Activated naive CD4-positive, alpha-beta T cell treated with anti-CD3 and anti-CD28 coated beads, Interleukin-2, amount 10 ng/mL, durations not matched to agents 7 days and 5 days (primary cell): Measurements from ENCODE around the gene ATOH8.
A peak's percentile ranks its signal among the peaks of the same experiment; 100 is the strongest.

Experiments used
- CTCF ChIA-PET: fragments of 350-600 bp; sonication (Branson Sonifier 250); formaldehyde crosslinking; loops from one replicate; lab custom pipeline; 2021; ENCODE audit warnings: antibody characterized with exemption; lab: Charles Lee
- DNase-seq: peaks from one replicate; pipeline ENCODE4 v3.0.0-alpha.2; 2020
- H3K27ac Mint-ChIP-seq: one replicate; pipeline ENCODE4 v1.8.0; 2021; ENCODE audit warnings: mild to moderate bottlenecking, moderate library complexity, mixed read lengths
- H3K27me3 Mint-ChIP-seq: one replicate; pipeline ENCODE4 v1.8.0; 2021; ENCODE audit warnings: mild to moderate bottlenecking, mixed read lengths
- H3K36me3 Mint-ChIP-seq: one replicate; pipeline ENCODE4 v1.8.0; 2021; ENCODE audit warnings: mixed read lengths
- H3K4me1 Mint-ChIP-seq: one replicate; pipeline ENCODE4 v1.8.0; 2021; ENCODE audit warnings: mixed read lengths
- H3K4me3 Mint-ChIP-seq: one replicate; pipeline ENCODE4 v1.8.0; 2021; ENCODE audit warnings: mild to moderate bottlenecking, moderate library complexity, mixed read lengths
- H3K9me3 Mint-ChIP-seq: one replicate; pipeline ENCODE4 v1.8.0; 2021; ENCODE audit warnings: mixed read lengths

The ATOH8 gene

DNA sequence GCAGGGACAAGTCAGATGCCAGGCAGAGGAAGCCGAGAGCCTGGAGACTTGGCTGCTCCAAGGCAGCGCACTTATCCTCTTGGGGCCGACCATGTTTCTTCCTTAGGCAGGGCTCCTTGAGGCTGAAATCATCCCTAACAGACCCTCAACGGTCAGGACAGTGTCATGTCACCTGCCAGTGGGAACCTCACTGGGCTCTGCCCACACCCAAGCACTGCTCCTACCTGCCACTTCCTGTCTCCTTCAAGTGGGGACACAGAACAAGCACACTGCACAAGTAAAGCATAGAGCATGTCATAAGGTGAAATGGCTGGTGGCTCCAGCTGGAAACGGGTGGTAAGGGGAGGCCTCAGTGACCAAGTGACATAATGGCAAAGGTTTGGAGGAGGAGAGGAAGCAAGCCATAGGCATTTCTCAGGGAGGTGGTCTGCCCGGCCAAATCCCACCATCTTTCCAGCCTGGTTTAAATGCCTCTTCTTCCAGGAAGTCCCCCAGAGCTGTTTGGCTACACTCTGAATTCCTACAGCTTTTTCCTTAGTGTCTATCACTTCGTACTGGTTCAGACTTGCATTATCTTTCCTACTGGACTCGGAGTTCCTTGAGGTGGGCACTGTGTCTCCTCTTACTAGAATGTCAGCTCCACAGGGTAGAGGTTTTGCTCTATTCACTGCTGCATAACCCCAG, 7.3 kb upstream of the ATOH8 start:
- no peak overlapping the region for H3K27ac Mint-ChIP-seq
- no peaks in the 10 kb centered on the region for H3K4me1 Mint-ChIP-seq
- peaks cover 100% of the 10 kb centered on the region for H3K27me3 Mint-ChIP-seq
- CTCF ChIA-PET = interaction anchor here (0.9 to 2.2 kb wide), 5 partner anchors 18 to 109 kb away, joined by 3 to 6 read pairs (median 3); no protein-coding TSS in a partner anchor
- no peaks in the 10 kb centered on the region for H3K36me3 Mint-ChIP-seq
- no peaks in the 10 kb centered on the region for H3K9me3 Mint-ChIP-seq
- H3K4me3 Mint-ChIP-seq = no peak overlapping the region
- DNase-seq = no peak

DNA sequence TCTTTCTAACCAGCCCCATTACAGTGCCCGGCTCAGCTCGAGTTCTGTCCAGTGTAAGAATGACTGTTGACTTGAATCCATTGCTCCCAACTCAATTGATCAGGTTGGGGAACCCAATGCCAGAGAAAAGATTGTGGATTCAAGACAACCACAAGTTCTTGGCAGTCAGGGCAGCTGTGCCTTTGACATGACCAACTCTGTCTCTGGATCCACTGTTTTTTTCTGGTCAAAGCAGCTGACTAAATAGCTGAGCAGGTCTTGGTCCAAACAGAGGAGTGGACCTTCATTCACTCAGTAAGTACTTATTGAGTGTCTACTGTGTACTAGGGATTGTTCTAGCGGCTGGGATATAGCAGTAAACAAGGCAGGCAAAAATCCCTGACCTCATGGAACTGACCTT, 6.3 kb upstream of the ATOH8 start:
- H3K27ac Mint-ChIP-seq = no peak overlapping the region
- no peaks in the 10 kb centered on the region for H3K9me3 Mint-ChIP-seq
- no peaks in the 10 kb centered on the region for H3K4me1 Mint-ChIP-seq
- H3K27me3 Mint-ChIP-seq = peaks cover 100% of the 10 kb centered on the region
- no peak overlapping the region for H3K4me3 Mint-ChIP-seq
- H3K36me3 Mint-ChIP-seq = no peaks in the 10 kb centered on the region
- CTCF ChIA-PET = interaction anchor here (0.5 to 7.0 kb wide), 4 partner anchors 19 to 68 kb away, joined by 3 to 91 read pairs (median 3); no protein-coding TSS in a partner anchor
- DNase-seq = no peak

DNA sequence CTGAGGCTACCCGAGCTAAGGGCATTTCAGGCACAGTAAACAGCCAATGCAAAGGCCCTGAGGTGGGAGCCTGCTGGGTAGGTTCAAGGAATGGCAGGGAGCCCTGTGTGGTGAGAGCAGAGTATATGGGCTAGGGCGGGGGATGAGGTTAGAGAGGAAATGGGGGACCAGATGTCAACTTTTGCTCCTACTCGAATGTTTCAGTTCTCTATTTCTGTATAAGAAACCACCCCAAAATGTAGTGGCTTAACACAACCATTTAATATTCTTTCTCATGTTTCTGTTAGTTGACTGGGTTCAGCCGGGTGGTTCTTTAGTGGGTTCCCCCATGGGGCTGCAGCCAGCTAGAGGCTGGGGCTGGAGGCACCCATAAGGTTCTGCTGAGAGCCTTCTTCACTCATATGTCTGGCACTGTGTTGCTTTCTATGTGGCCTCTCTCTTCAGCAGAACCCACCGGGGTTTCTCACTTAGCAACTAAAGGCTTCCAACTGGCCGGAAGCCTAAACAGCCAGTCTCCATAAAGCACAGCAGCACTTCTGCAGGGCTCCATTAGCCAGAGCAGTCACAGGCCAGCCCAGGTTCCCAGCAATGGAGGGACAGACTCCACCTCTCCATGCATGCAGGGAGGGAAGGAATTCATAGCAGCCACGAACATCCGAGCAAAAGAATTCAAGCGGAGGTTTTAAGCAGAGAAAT, 5.6 kb upstream of the ATOH8 start:
- no peak for DNase-seq
- CTCF ChIA-PET = interaction anchor here (1.1 to 7.0 kb wide), 5 partner anchors 13 to 332 kb away, joined by 3 to 91 read pairs (median 14); no protein-coding TSS in a partner anchor
- peaks cover 3% of the 10 kb centered on the region for H3K4me1 Mint-ChIP-seq
- no peak overlapping the region for H3K4me3 Mint-ChIP-seq
- H3K9me3 Mint-ChIP-seq = no peaks in the 10 kb centered on the region
- peaks cover 100% of the 10 kb centered on the region for H3K27me3 Mint-ChIP-seq
- no peaks in the 10 kb centered on the region for H3K36me3 Mint-ChIP-seq
- H3K27ac Mint-ChIP-seq = no peak overlapping the region

DNA sequence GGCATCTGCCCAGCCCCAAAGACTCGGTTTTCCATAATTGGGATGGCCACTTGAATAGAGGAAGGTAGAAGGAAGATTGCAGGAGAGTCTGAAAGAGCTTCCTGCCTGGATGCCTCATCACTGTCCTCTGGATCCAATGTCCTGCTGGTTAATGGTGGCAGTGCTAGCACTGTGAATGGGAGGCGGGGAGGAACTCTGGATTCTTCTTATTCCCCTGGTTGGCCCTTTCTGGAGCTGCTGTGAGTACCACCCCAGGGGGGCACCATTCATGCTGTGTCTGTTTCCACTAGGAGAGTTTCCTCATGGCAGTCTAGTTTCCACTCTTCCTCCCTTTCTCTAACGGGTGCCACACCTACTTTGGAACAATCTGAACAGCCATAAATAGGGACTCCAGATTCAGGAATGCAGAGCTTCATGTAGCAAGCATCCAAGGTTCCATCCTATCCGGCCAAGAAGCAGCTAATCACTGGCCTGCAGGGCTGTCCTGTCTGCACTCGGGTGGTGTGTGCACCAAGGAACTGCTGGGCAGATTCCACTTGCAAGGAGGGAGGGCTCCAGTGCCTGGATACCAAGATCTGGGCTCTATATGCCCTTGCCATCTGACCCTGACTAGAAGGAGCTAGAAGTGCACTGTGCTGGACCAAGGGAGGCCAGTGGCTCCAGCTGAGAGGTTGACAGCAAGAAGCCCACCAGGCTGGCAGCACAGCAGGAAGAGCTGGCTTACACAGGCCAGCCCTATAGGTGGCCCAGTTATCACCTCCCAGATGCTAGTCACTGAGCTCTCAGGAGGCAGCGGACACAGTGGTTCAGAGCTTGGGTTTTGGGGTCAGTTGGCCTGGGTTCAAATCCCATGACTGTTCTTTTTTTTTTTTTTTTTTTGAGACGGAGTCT, 4.6 kb upstream of the ATOH8 start:
- H3K4me1 Mint-ChIP-seq = peaks cover 4% of the 10 kb centered on the region
- no peak for DNase-seq
- peaks cover 100% of the 10 kb centered on the region for H3K27me3 Mint-ChIP-seq
- no peak overlapping the region for H3K27ac Mint-ChIP-seq
- H3K4me3 Mint-ChIP-seq = no peak overlapping the region
- CTCF ChIA-PET = interaction anchor here (0.7 to 7.0 kb wide), 16 partner anchors 8 to 331 kb away, joined by 3 to 91 read pairs (median 4); no protein-coding TSS in a partner anchor
- no peaks in the 10 kb centered on the region for H3K9me3 Mint-ChIP-seq
- H3K36me3 Mint-ChIP-seq = no peaks in the 10 kb centered on the region

DNA sequence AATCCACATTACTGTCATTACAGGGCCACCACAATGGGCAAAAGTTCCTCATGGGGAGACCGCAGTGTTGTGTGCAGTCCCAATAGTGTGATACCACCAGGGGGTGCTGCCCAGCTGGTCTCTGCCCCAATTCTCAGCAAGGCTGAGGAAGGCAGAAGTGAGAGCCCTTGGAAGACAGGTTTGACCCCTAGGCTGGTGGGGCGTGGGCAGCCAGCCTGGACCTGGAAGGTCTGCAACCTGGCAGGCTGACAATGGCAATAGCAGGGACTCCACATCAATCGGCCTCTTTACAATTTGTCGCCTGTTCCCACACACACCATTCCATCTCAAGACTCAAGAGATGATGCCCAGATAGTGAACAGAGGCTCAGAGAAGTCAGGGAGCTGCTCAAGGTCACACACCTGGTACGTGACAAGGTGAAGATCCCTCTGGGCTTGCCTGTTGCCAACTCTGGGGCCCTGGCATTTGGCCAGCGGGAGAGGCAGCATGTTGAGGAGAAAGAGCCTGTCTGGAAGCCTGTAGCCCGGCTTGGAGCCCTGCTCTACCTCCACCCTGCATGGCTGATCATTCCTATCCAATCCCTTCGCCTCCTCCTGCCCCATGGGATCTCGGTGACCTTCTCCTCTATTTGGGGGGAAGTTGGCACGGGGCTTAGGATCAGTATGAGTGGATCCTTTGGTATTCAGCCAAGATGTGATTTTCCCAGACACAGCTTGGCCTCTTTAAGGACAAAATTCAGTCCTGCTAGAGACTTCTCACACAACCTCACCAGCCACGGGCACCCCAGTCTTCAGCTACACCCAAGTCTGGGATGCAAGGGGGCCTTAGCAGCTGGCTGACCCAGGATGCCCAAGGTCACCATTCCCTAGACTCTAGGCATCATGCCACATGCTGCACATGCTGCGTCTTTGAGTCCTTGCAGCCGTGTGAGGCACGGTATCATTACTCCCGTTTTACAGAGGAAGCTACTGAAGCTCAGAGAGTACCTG, 2.9 kb upstream of the ATOH8 start:
- no peaks in the 10 kb centered on the region for H3K36me3 Mint-ChIP-seq
- H3K4me1 Mint-ChIP-seq = peaks cover 17% of the 10 kb centered on the region
- no peak overlapping the region for H3K27ac Mint-ChIP-seq
- peak; percentile 78 for DNase-seq
- no peak overlapping the region for H3K4me3 Mint-ChIP-seq
- H3K9me3 Mint-ChIP-seq = no peaks in the 10 kb centered on the region
- CTCF ChIA-PET = interaction anchor here (0.7 to 7.0 kb wide), 19 partner anchors 8 to 352 kb away, joined by 3 to 91 read pairs (median 5); no protein-coding TSS in a partner anchor
- H3K27me3 Mint-ChIP-seq = peaks cover 100% of the 10 kb centered on the region

DNA sequence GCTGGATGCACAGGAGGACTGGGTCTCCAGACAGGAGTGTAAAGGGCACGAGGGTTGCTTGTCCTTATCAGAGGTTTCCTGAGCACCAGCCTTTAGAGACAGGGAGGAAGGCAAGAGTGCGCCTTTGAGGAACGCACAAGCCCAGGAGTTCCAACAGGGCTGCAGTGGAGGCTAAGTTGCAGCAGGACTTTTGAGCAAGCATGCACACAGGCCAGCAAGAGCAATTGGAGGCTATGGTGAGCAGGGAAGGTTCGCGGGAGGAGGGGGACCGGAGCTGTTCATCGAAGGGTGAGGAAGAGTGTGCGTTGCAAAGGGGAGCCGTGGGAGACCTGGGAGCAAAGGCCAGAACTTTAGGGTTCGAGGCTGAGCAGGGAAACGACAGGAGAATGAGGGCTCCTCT, 2.2 kb upstream of the ATOH8 start:
- Mint-ChIP-seq H3K27ac (peak overlapping the region; percentile 65), H3K4me1 (peaks cover 17% of the 10 kb centered on the region), H3K9me3 (no peaks in the 10 kb centered on the region), H3K27me3 (peaks cover 100% of the 10 kb centered on the region), H3K4me3 (no peak overlapping the region), H3K36me3 (no peaks in the 10 kb centered on the region)
- no peak for DNase-seq
- CTCF ChIA-PET = interaction anchor here (1.2 to 7.0 kb wide), 11 partner anchors 10 to 328 kb away, joined by 3 to 91 read pairs (median 6); no protein-coding TSS in a partner anchor

DNA sequence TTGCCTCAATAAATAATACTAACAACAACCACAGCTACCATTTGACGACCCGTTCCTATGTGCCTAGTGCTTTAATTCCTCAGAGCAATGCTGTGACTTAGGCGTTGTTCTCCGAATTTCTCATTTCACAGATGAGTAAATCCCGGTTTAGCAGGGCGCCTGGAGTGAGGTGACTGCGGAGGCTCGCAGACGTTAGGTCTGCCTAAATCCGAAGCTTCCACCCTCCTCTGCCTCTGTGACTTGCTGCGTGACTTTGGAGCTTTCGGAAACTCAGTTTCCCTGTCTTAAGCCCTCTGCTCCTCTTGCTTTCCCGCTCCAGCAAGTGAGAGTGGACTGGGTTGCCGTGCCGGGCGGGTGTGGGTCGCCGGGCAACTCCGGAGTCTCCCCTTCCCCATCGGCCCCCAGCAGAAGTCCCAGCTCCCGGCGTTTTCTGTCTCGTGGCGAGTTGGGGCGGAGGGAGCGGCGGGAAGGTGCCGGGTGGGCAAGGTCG, 711 bp upstream of the ATOH8 start:
- Mint-ChIP-seq H3K27ac (no peak overlapping the region), H3K4me3 (peak overlapping the region; percentile 37), H3K4me1 (peaks cover 17% of the 10 kb centered on the region), H3K36me3 (no peaks in the 10 kb centered on the region), H3K27me3 (peaks cover 99% of the 10 kb centered on the region), H3K9me3 (no peaks in the 10 kb centered on the region)
- no peak for DNase-seq
- CTCF ChIA-PET = interaction anchor here (0.7 to 7.0 kb wide), 15 partner anchors 8 to 327 kb away, joined by 3 to 91 read pairs (median 4); no protein-coding TSS in a partner anchor

DNA sequence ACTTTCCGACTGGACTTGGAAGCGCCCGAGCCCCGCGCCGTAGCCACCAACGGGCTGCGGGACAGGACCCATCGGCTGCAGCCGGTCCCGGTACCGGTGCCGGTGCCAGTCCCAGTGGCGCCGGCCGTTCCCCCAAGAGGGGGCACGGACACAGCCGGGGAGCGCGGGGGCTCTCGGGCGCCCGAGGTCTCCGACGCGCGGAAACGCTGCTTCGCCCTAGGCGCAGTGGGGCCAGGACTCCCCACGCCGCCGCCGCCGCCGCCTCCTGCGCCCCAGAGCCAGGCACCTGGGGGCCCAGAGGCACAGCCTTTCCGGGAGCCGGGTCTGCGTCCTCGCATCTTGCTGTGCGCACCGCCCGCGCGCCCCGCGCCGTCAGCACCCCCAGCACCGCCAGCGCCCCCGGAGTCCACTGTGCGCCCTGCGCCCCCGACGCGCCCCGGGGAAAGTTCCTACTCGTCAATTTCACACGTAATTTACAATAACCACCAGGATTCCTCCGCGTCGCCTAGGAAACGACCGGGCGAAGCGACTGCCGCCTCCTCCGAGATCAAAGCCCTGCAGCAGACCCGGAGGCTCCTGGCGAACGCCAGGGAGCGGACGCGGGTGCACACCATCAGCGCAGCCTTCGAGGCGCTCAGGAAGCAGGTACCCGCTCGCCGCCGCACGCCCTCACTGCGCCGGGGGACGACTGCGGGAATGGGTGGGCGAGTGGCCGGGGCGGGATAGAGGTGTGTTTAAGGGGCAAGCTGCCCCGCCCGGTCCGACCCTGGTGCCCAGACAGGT, 713 bp downstream of the ATOH8 start:
- no peaks in the 10 kb centered on the region for H3K9me3 Mint-ChIP-seq
- H3K27ac Mint-ChIP-seq = no peak overlapping the region
- peak; percentile 67 for DNase-seq
- peaks cover 17% of the 10 kb centered on the region for H3K4me1 Mint-ChIP-seq
- CTCF ChIA-PET = interaction anchor here (0.5 to 7.0 kb wide), 5 partner anchors 12 to 117 kb away, joined by 3 to 91 read pairs (median 4); no protein-coding TSS in a partner anchor
- no peaks in the 10 kb centered on the region for H3K36me3 Mint-ChIP-seq
- peak overlapping the region; percentile 77 for H3K4me3 Mint-ChIP-seq
- peaks cover 91% of the 10 kb centered on the region for H3K27me3 Mint-ChIP-seq

DNA sequence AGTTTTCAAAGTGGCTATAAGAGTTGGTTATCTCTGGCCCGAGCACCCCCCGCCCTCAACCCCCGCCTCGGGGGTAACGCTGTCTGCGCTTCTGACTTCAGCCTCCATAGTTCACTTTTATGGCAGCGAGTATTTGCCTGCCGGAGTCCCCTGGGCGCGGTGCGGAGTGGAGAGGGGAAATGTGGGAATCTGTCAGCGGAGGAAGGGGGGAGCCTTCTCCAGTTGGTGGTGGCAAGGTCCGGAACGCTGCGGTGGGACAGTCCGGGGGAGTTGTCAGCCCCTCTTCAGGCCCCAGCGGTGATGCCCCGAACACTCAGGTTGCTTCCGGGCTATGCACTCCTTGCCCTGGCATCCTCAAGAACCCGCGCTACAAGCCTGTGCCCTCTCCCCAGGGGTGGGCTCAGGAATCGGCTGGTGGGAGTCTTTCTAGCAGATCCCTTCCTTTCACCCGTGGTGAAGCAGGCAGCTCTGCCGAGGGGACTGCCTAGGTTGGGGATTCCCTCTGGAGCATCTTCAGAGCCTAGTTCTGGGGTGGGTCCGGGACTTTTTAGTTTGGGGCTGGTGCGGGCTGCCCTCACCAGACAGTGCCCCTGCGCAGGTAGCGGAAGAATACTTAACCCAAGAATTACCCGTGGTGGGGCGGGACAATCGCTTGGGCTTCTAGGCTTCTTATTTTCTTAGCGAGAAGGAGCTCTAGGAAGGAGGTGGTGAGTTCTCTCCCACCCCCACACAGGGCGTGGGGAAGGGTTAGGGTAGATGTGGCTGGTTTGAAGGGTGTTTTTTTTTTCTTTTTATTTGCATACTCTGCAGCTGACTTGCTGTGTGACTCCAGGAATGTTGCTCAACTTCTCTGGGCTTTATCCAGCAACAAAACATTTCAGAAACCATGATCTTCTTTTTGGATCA, 1.6 kb downstream of the ATOH8 start:
- no peak overlapping the region for H3K27ac Mint-ChIP-seq
- no peaks in the 10 kb centered on the region for H3K9me3 Mint-ChIP-seq
- peaks cover 17% of the 10 kb centered on the region for H3K4me1 Mint-ChIP-seq
- H3K36me3 Mint-ChIP-seq = no peaks in the 10 kb centered on the region
- peaks cover 89% of the 10 kb centered on the region for H3K27me3 Mint-ChIP-seq
- peak; percentile 30 for DNase-seq
- H3K4me3 Mint-ChIP-seq = peak overlapping the region; percentile 77
- CTCF ChIA-PET = interaction anchor here (0.5 to 1.0 kb wide), 4 partner anchors 14 to 58 kb away, joined by 3 to 4 read pairs (median 4); no protein-coding TSS in a partner anchor

DNA sequence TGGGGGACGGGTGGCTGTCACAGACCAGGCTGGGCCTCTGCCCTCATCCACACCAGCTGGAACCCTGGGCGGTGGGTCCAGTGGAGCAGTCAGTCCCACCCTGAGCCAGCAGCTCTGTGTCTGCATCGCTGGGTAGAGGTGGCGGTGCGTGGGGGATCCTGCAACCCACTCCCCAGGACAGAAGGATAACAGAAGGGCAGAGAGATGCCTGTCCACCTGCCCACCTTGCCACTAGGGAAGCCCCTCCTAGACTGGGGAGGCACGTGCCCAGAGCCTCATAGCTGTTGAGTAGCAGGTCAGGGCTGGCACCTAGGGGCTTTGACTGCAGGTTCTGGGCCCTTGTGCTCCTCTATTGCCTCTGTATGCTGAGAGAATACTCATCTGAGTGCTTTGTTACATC, 2.4 kb downstream of the ATOH8 start:
- no peak overlapping the region for H3K4me3 Mint-ChIP-seq
- H3K4me1 Mint-ChIP-seq = peaks cover 17% of the 10 kb centered on the region
- no peak overlapping the region for H3K27ac Mint-ChIP-seq
- H3K9me3 Mint-ChIP-seq = no peaks in the 10 kb centered on the region
- peaks cover 88% of the 10 kb centered on the region for H3K27me3 Mint-ChIP-seq
- DNase-seq = no peak
- CTCF ChIA-PET = interaction anchor here (1.0 kb wide), 3 partner anchors 30 to 57 kb away, joined by 4 read pairs; no protein-coding TSS in a partner anchor
- no peaks in the 10 kb centered on the region for H3K36me3 Mint-ChIP-seq

DNA sequence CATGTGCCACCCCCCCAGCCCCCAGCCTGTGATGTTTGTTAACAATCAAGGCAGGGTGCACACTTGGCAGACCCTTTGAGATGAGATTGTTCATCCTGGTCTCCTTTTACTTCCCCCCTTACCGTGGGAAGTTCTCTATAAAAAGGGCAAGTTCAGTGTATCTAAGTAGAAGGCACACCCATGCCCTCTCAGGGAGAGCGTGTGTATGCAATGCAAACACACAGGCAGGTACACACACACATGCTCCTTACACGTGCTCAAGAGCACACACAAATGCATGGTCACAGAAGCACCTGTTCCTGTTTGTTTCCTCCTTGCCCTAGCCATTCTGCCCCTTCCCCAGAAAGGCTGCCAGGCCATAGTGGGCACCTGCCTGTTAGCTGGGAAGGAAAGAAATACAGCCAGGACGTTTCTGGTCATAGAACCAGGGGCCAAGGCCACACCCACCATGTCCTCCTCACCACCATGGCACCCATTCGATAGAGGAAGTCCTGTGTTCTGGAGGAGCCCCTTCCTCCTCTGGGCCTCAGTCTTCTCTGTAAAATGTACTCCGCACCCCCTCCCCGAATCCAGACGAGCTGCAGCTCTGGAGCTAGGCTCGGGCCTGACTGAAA, 3.1 kb downstream of the ATOH8 start:
- H3K27me3 Mint-ChIP-seq = peaks cover 81% of the 10 kb centered on the region
- H3K27ac Mint-ChIP-seq = no peak overlapping the region
- DNase-seq = no peak
- CTCF ChIA-PET = interaction anchor here (1.6 kb wide), 1 partner anchor 57 kb away, joined by 4 read pairs; no protein-coding TSS in a partner anchor
- H3K4me1 Mint-ChIP-seq = peaks cover 17% of the 10 kb centered on the region
- H3K9me3 Mint-ChIP-seq = no peaks in the 10 kb centered on the region
- H3K4me3 Mint-ChIP-seq = no peak overlapping the region
- H3K36me3 Mint-ChIP-seq = no peaks in the 10 kb centered on the region
